Measurements from ENCODE around the gene MRPS35. TPM values are rescaled to one million over a fixed set of nuclear protein-coding genes. Genes with fewer than 3 reads are reported as not detected.

Gene MRPS35
- total RNA-seq, 1 donor from 2014 or later = 56.7 TPM

GRCh38 chr12:27754795-27755194, 44.2 kb downstream of the MRPS35 start:
- DNase-seq (ENCODE audit: missing footprints) = no peak
- ATAC-seq = no peak

DNA sequence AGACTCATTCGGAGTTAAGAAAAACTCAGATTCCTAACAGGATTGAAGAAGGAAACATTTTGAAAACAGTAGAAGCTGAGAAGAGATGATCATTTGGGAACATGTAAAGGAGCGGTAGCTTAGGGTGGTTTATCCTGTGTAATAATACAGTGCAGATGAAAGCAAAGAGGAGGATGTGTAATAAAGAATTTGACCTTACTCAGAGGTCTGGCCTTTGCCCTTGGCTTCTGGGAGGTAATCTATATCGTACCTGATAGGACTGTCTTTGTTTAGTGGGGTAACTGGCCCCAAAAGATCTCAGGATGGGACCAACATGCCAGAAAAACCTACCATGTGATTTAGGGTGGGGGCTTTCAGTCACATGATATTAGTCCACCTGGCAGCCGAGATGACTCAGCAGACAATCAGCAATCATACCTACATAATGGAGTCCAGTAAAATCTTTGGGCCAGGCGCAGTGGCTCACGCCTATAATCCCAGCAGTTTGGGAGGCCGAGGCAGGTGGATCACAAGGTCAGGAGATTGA, 46.1 kb downstream of the MRPS35 start:
- no peak for DNase-seq (ENCODE audit: missing footprints)
- intact Hi-C loops (cut with DNase I) = no loop called here
- ATAC-seq = no peak

More at GRCh38 chr12:27754795-27755194, 44.2 kb downstream of the MRPS35 start:
- intact Hi-C loops (cut with DNase I) = no loop called here

- no peak for DNase-seq (ENCODE audit: missing footprints)
- ATAC-seq = no peak
- intact Hi-C loops (cut with DNase I) = no loop called here
Observed at GRCh38 chr12:27762757-27763156, 52.1 kb downstream of the MRPS35 start.

DNA sequence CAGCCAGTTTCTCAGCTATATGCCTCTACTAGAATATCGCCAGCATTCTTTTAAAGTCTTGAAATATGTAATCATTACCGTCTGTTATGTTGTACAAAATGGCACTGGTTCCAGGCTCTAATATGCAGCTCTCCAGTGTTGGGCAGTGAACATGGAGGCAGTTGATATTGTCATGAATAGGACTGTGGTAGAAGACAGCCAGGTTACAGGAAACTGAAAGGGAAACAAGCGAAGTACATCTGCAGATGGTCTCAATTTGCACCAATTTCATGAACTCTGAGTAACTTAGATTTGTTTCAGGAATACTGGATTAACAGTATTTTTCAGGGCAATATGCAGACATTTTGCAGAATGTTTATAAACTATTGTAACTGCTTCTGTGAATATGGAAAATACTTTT, 56.0 kb downstream of the MRPS35 start:
- ATAC-seq = no peak
- intact Hi-C loops (cut with DNase I) = no loop called here
- no peak for DNase-seq (ENCODE audit: missing footprints)

GRCh38 chr12:27769142-27769673, 58.6 kb downstream of the MRPS35 start:
- ATAC-seq (no peak), DNase-seq (ENCODE audit: missing footprints) (no peak)
- intact Hi-C loops (cut with DNase I) = no loop called here

DNA sequence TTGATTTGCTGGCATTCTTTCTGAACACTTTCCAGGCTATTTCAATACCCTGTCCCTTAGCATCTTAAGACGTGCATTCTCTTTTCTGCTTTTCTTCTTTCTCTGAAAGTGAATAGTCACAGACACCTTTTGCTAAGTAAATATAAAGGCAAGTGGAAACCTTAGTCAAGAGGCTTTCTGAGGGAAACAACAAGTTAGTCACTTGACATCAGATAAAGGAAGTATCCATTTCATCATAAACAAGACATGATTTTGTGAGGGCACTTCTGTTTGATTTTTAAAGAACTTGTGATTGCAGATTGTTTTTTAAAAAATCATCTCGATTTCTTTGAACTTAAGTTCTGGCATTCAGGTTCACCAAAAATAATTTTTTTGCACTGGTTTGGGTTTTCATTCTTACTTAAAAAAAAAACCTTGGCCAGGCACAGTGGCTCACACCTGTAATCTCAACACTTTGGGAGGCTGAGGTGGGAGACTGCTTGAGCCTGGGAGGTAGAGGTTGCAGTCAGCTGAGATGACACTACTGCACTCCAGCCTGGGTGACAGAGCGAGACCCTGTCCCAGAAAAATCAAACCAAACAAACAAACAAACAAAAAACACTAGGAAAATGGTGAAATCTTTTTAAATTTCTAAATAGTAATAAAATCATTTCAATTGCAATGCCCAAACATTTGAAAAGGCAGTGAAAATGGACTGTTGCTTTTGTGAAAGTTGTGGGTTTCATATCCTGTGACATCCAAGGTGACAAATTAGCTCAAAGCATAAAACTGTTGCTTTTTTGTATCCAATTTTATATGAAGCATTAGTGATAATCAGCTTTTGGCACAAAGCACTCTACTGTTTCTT, 61.1 kb downstream of the MRPS35 start:
- intact Hi-C loops (cut with DNase I) = no loop called here
- DNase-seq (ENCODE audit: missing footprints) (no peak), ATAC-seq (no peak)

GRCh38 chr12:27772328-27773049, 61.9 kb downstream of the MRPS35 start:
- no peak for ATAC-seq

GRCh38 chr12:27777141-27777540, 66.5 kb downstream of the MRPS35 start:
- DNase-seq (ENCODE audit: missing footprints) (no peak), ATAC-seq (no peak)
- intact Hi-C loops (cut with DNase I) = no loop called here

More at GRCh38 chr12:27772328-27773049, 61.9 kb downstream of the MRPS35 start:
- no peak for DNase-seq (ENCODE audit: missing footprints)
- intact Hi-C loops (cut with DNase I) = no loop called here

GRCh38 chr12:27778206-27778605, 67.6 kb downstream of the MRPS35 start:
- intact Hi-C loops (cut with DNase I) = no loop called here
- no peak for ATAC-seq
- no peak for DNase-seq (ENCODE audit: missing footprints)

GRCh38 chr12:27779416-27779919, 68.8 kb downstream of the MRPS35 start:
- ATAC-seq (no peak), DNase-seq (ENCODE audit: missing footprints) (no peak)
- intact Hi-C loops (cut with DNase I) = no loop called here

- DNase-seq (ENCODE audit: missing footprints) = peak; percentile 89
- peak; percentile 93 for ATAC-seq
- intact Hi-C loops (cut with DNase I) = no loop called here
Observed at GRCh38 chr12:27779920-27780611, 69.4 kb downstream of the MRPS35 start, which contains the start of the genes KLHL42 and MANSC4. Gene KLHL42 (plus strand): TSS chr12:27780233. CDS start chr12:27780331, 98 bp downstream. Gene MANSC4 (minus strand): TSS chr12:27780236. CDS start chr12:27771276, 8,960 bp downstream.

DNA sequence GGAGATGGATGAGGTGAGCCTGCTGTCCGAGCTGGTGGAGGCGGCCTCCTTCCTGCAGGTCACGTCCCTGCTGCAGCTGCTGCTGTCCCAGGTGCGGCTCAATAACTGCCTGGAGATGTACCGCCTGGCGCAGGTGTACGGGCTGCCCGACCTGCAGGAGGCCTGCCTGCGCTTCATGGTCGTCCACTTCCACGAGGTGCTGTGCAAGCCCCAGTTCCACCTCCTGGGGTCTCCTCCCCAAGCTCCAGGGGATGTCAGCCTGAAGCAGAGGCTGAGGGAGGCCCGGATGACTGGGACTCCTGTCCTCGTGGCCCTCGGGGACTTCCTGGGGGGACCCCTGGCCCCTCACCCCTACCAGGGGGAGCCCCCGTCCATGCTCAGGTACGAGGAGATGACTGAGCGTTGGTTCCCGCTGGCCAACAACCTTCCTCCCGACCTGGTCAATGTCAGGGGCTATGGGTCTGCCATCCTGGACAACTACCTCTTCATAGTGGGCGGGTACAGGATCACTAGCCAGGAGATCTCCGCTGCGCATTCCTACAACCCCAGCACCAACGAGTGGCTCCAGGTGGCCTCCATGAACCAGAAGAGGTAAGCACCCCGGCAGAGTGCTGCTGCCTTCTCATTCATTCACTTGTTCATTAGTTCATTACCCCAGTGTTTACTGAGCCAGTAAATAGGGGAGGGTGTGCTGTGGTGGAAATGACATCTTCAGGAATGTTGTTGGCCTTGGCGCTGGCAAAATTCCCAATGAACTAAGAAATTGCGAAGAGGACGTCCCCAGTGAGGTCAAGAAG, 70.2 kb downstream of the MRPS35 start:
- DNase-seq (ENCODE audit: missing footprints) = no peak
- intact Hi-C loops (cut with DNase I) = no loop called here
- ATAC-seq = peak; percentile 24

DNA sequence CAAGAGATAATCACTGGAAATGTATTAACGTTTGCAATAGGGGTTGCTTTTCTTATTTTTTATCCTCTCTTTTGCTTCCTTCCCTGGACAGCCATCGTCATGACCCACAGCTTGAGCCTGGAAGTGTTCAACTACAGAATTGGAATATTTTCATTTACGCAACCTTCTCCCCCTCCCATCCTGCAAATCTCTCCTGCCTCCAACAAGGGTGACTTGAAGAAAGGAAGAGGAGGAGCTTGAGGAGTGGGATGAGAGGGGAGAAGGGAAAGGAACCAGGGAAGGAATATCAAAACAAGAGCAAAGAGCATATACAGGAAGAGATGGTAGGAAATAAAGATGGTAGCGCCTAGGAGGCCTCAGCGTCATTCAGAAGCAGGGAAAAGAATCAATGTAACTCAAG, 71.0 kb downstream of the MRPS35 start:
- no peak for DNase-seq (ENCODE audit: missing footprints)
- intact Hi-C loops (cut with DNase I) = no loop called here
- no peak for ATAC-seq

DNA sequence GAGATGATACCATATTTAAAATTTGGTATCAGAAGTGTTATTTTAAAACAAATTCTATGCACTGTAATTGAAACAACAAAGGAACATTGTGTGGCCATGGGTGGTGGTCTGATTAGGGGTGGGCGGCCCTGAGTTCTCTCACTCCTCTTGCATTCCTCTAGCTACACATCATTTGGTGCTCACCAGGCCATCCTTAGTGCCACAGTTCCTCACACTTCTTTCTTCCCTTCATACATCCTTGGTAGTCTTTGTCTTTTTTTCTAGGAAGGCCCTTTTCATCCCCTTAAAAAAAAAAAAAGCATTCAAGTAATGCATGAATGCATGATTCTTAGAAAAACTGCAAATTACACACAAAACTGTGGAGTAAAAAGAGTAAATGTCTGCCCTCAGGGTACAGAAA, 71.8 kb downstream of the MRPS35 start:
- no peak for ATAC-seq
- no peak for DNase-seq (ENCODE audit: missing footprints)
- intact Hi-C loops (cut with DNase I) = no loop called here

DNA sequence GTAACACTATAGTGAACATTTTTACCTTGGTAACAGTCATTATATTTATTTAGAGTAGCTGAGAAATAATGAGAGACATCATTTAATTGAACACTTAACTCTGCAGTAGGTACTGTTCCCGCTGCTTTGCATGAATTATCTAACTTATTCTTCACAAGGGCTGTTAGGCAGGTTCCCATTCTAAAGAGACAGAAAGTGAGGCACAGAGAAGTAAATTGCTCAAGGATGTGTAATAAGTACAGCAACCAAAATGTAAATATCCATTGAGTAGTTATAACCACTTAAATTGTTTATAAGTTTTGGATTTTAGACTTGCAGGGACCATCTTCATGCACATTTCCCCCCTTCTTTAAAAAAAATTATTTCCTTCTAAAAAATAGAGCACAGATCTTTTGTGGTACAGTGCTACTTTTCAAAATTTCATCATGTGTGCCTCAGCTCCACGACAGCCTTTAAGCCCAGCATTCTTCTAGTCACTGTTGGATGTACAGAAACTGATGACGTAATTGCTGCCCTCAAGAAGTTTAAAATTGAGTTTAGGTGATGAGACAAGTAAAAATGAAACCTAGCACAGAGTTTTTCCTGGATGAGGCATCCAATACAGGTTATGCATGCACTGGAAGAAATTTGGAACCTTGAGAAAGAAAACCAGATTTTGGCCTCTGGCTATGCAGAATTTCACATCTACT, 75.4 kb downstream of the MRPS35 start:
- ATAC-seq (no peak), DNase-seq (ENCODE audit: missing footprints) (no peak)
- intact Hi-C loops (cut with DNase I) = no loop called here

GRCh38 chr12:27787559-27787958, 76.9 kb downstream of the MRPS35 start:
- intact Hi-C loops (cut with DNase I) = no loop called here
- ATAC-seq (no peak), DNase-seq (ENCODE audit: missing footprints) (no peak)

DNA sequence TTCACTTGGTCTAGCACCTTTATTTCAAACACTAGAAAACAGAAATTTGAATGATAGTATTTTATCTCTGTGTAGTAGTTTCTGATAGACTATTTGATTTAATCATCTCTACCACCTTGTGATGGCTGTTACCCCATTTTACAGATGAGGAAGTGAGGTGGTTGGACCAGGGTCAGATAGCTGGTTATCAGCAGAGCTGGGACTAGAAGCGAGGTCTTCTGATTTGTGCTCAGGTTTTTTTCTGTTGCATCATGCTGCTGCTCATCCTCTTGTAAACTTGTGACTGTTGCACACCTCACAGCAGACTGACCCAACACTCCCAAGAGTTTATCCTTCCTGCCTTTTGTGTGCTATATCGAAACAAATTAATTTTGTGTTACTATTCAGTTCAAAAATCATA, 79.5 kb downstream of the MRPS35 start:
- ATAC-seq (no peak), DNase-seq (ENCODE audit: missing footprints) (no peak)
- intact Hi-C loops (cut with DNase I) = no loop called here

Data from Right ventricle myocardium inferior (tissue), 1 donor.